GM10847 (cell line): Measurements from ENCODE around the gene NFIX.

ENCODE experiments used
- POLR2A ChIP-seq: IDR thresholded peaks from 2 replicates; pipeline ENCODE4 v1.6.1; 2011; ENCODE audit not compliant: insufficient read length; ENCODE audit errors: extremely low read depth

NFIX gene

GRCh38 chr19:13011653-13012389, 16.5 kb downstream of the NFIX start:
- TF ChIP-seq POLR2A = no peak

DNA sequence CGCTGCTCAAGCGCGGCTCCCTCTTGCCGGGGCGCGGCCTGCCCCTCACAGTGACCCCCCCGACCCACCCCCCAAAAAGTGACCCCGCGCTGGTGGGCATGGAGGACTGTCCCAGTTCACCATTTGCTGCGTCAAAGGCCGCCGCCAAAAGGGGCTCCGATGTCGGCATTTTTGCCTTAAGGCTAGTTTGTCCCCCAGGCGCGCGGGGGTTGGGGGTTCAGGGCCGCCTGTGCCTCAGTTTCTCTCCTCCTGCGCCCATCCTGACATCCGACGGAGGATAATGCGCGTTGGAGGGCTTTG, 17.1 kb downstream of the NFIX start:
- TF ChIP-seq POLR2A = no peak

GRCh38 chr19:13012690-13013608, 17.7 kb downstream of the NFIX start:
- no peak for TF ChIP-seq POLR2A

DNA sequence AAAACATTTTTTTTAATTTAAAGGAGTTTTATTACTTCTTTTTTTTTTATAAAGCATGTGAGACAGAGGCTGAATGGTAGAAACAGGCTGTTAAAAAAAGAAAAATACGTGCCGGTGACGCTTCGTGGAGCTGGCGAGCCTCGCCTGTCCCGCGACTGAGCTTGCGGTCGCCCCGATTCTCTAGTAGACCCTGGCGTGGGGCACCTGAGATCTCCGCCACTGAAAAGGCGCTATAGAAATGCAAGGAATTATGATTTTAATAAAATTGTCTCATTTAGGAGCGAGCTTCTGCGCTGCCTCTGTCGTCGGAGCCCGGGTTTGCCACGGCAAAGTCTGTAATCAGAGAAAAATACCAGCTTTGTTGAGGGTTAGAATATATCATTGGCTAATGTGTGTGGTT, 18.4 kb downstream of the NFIX start:
- no peak for TF ChIP-seq POLR2A

- TF ChIP-seq POLR2A = no peak
These were observed 19.0 kb downstream of the NFIX start for GRCh38 chr19:13014101-13014920.

GRCh38 chr19:13014921-13015280, 19.6 kb downstream of the NFIX start:
- no peak for TF ChIP-seq POLR2A

GRCh38 chr19:13015361-13016223, 20.3 kb downstream of the NFIX start:
- TF ChIP-seq POLR2A = no peak

DNA sequence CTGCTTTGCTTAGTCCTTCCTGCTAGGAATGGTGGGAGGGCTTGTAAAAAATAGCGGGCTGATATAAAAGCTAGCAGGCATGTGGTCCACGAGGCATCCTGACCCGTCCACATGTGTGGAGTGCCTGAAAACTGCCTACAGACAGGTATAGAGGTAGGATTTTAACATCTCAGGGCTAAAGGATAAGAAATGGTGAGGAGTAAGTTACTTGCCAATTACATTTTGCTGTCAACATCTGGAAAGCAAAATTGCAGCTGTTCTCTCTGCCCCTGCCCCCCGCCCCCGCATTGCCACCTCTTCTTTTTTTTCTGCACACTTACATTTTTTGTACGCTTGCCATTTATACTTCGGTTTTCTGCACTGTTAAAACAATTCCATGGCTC, 21.0 kb downstream of the NFIX start:
- no peak for TF ChIP-seq POLR2A

- TF ChIP-seq POLR2A = no peak
These were observed 21.5 kb downstream of the NFIX start for GRCh38 chr19:13016628-13017305.

GRCh38 chr19:13017306-13018034, 22.2 kb downstream of the NFIX start:
- TF ChIP-seq POLR2A = no peak

GRCh38 chr19:13018035-13018914, 23.0 kb downstream of the NFIX start:
- no peak for TF ChIP-seq POLR2A

GRCh38 chr19:13019332-13019731, 24.1 kb downstream of the NFIX start:
- no peak for TF ChIP-seq POLR2A

- no peak for TF ChIP-seq POLR2A
These were observed 24.7 kb downstream of the NFIX start for GRCh38 chr19:13020002-13020414.
